ENCODE measurements around the gene NECTIN3.
A peak's percentile ranks its signal among the peaks of the same experiment; 100 is the strongest.

NECTIN3 gene, protein sequence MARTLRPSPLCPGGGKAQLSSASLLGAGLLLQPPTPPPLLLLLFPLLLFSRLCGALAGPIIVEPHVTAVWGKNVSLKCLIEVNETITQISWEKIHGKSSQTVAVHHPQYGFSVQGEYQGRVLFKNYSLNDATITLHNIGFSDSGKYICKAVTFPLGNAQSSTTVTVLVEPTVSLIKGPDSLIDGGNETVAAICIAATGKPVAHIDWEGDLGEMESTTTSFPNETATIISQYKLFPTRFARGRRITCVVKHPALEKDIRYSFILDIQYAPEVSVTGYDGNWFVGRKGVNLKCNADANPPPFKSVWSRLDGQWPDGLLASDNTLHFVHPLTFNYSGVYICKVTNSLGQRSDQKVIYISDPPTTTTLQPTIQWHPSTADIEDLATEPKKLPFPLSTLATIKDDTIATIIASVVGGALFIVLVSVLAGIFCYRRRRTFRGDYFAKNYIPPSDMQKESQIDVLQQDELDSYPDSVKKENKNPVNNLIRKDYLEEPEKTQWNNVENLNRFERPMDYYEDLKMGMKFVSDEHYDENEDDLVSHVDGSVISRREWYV

GRCh38 chr3:111071257-111072030 is at the start of gene NECTIN3:
NECTIN3 (plus strand) TSS chr3:111071816; CDS start chr3:111072018, 202 bp downstream.
- peak; percentile 86 for DNase-seq

DNA sequence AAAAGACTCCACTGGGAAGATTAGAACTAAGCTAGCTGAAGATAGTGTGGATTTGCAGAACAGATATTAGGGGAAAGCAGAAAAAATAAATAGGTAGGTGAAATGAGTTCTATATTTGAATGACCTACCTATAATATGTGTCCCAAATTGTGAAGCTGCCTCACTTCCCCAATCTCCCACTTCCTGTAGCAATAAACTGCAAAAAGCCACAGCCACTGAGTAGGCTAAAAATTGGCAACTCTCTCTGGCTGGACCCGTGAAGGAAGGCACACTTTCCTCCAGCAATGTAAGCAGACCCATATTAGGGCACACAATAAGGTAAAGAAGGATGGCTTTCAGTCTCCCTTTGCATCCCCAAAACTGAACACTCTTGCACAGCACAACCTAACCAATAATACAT is 43.7 kb upstream of the NECTIN3 start:
- DNase-seq = no peak

DNA sequence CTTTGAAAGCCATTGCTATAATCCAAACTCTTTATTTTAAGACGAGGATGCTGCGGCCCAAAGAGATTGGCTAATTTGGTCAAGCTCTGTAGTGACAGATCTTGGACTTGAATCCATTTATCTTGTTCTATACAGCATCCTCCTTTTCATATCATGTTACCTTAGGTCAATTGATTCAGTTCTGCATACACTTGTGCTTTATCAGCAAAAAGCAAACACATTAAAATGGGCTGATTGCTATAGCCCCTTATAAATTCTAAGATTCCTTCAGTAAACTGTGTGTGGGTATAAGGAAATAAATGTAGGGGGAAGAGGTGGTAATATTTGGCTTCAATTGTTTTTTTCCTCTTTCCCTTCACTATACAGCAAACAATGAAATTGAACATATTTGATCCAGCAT is 40.1 kb upstream of the NECTIN3 start:
- DNase-seq = no peak

- no peak for DNase-seq
Measured at GRCh38 chr3:111032677-111033076, 38.9 kb upstream of the NECTIN3 start.

- no peak for DNase-seq
Measured at GRCh38 chr3:111033470-111034050, 38.1 kb upstream of the NECTIN3 start.

- DNase-seq = no peak
Measured at GRCh38 chr3:111035316-111035715, 36.3 kb upstream of the NECTIN3 start.

DNA sequence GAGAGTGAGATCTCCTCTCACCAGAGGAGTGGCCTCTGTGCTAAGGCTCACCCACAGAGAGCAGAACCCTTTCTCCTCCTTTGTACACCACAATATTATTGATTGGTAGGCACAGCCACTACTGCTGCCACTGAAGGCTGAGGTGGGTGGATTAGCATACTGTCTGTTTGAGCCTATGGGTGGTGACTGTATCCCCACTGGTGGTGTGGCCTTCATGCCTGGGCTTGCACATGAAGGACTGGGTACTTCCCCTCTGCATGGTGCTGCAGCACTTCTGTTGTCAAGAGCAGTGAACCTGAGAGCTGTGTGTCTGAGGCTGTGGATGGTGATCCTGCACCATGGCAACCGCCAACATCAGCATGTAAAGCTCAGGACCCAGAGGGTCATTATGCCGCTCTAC is 35.7 kb upstream of the NECTIN3 start:
- DNase-seq = no peak

DNA sequence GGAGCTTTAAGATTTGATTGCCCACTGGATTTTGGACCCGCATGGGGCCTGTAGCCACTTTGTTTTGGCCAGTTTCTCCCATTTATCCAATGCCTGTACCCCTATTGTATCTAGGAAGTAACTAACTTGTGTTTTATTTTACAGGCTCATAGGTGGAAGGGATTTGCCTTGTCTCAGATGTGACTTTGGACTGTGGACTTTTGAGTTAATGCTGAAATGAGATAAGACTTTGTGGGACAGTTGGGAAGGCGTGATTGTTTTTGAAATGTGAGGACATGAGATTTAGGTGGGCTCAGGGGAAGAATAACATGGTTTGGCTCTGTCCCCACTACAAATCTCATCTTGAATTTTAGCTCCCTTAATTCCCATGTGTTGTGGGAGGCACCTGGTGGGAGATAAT is 30.7 kb upstream of the NECTIN3 start:
- DNase-seq = no peak

GRCh38 chr3:111045564-111045963 is 26.1 kb upstream of the NECTIN3 start:
- DNase-seq = no peak

- DNase-seq = no peak
Measured at GRCh38 chr3:111047042-111047441, 24.6 kb upstream of the NECTIN3 start.

GRCh38 chr3:111047812-111048435 is 23.7 kb upstream of the NECTIN3 start:
- no peak for DNase-seq

DNA sequence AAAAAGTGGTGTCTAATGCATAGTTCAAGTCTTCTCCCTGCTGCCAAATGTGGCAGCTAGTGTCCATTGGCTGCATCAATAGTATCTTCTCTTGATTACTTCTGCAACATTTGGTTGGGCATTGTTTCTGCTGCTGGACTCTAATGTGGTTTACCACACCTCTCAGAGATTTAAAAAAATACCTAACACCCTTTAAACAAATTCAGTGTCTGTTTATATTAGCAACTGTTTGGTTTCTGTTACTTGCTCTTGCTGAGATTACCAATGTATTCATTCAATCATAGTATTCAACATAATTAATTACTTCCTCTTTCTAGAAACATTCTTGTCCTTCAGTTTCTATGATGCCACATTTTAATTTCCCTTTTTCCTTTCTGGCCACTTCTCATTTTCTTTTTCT is 20.3 kb upstream of the NECTIN3 start:
- no peak for DNase-seq

DNA sequence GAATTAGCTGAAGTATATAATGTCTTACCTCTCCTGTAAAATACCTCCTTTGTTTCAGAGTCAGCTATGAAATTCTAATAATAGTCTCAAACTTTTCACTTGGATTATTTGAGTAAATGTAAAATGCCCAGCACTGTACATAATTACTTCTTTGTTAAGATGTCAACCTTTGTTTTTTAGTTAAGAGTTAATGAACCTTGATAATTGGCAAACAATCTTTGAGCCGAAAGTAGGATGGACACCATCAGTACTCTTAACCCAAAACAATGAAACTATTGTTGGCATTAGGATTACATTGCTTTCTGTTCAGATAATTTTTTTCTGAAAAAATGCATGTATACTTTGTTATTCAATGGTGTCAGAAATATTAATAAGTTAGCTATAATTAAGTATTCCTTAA is 3.0 kb upstream of the NECTIN3 start:
- DNase-seq = no peak

GRCh38 chr3:111069974-111070771 is 1.4 kb upstream of the NECTIN3 start:
- no peak for DNase-seq

- peak; percentile 80 for DNase-seq
Measured at GRCh38 chr3:111070772-111071256, 802 bp upstream of the NECTIN3 start.

GRCh38 chr3:111072031-111072921 is 660 bp downstream of the NECTIN3 start:
- DNase-seq = no peak

- DNase-seq = no peak
Measured at GRCh38 chr3:111073218-111073617, 1.6 kb downstream of the NECTIN3 start.

DNA sequence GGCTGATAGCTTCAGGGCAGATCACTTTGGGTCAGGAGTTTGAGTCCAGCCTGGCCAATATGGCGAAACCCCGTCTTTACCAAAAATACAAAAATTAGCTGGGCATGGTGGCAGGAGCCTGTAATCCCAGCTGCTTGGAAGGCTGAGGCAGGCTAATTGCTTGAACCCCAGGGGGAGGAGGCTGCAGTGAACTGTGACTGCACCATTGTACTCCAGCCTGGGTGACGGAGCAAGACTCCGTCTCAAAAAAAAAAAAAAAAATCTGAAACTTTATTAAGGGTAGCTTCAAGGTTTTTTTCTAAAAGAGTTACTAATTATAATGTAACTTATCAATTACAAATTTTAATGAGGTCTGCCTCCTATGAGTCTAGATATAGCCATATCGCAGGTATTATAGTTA is 5.1 kb downstream of the NECTIN3 start:
- DNase-seq = no peak

GRCh38 chr3:111077369-111077768 is 5.8 kb downstream of the NECTIN3 start:
- DNase-seq = no peak

GRCh38 chr3:111080413-111080812 is 8.8 kb downstream of the NECTIN3 start:
- DNase-seq = no peak

- no peak for DNase-seq
Measured at GRCh38 chr3:111081008-111081545, 9.5 kb downstream of the NECTIN3 start.

Measured in GOT3 (cell line).